HG03095 (cell line): ENCODE measurements around the gene MROH2B.

Experiments
- ATAC-seq: cut with Tn5 transposase; IDR thresholded peaks from one replicate; pipeline ENCODE4 v1.9.1; 2021; ENCODE audit warnings: moderate library complexity; ENCODE audit not compliant: unreplicated experiment

Gene MROH2B

GRCh38 chr5:40973364-40974004 is 97.7 kb downstream of the MROH2B start:
- ATAC-seq = no peak

DNA sequence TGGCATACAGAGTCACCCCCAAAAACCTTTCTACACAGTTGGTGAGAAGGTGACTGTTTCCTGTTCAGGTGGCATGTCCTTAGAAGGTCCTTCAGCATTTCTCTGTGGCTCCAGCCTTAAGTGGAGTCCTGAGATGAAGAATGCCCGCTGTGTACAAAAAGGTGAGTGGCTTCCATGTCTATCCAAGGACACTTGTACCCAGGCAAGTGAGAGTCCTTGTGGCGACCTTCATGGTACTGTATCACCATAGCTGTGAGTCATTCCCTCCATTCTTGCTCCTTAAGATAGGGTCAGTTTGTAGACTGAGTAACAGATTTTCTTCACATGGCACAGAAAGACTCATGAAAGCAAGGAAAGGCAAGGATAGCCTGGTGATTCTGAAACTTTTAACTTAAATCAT is 98.7 kb downstream of the MROH2B start:
- ATAC-seq = no peak

GRCh38 chr5:40962207-40962955 is 108.8 kb downstream of the MROH2B start:
- ATAC-seq = no peak

DNA sequence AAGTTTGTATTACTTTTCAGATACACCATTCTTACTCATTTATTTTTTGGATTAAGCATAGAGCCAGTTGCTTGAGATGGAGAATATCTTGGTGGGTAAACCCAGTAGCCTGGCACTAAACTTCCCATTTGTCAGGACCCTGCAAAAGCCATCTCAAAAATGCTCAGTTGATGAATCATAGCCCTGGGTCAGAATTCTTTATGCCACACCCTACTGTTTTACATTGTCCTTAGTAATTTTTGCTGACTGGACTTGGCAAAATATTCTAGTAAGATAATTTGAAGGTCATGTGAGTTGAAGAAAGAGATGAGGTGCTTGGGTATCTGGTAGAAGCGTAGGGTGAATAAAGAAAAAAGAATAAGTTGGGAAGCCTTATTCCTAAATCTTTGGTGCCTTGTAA is 111.1 kb downstream of the MROH2B start:
- no peak for ATAC-seq

DNA sequence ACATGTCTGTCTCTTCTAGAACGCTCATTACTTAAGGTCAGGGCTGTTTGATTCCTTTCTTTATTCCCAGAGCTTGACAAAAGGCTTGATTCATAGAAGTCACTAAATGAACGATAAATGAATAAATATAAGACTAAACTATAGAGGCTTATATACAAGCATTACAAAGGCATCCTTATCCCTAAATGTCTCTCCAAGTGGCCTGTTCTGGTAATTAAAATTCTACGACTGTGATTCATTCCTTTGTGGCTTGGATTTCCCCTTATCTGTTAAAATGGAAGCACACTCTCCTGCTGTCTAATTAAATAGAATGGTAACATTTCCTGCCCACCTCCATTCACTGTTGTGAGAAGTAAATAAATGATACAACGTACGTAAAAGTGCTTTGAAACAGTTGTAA is 112.3 kb downstream of the MROH2B start:
- ATAC-seq = no peak

- ATAC-seq = no peak
Measured at GRCh38 chr5:40957048-40957447, 114.1 kb downstream of the MROH2B start.

DNA sequence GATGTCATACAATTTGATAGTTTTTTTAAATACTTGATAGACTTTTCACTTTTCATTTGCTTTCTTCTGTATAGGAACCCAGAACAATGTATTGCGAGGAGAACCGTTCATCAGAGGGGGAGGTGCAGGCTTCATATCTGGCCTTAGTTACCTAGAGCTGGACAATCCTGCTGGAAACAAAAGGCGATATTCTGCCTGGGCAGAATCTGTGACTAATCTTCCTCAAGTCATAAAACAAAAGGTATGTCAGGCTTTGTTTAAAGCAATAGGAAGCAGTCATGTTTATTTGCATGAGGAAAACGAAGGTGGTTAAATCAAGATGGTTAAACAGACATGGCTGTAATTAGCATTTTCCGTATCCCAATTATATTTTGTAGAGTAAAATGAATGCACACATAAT is 115.8 kb downstream of the MROH2B start:
- no peak for ATAC-seq
